ENCODE results near the gene ZRANB3. TPM values are rescaled to one million over a fixed set of nuclear protein-coding genes. Genes with fewer than 3 reads are reported as not detected.
"Not testable (repeated sequence)": the region's sequence is repeated elsewhere in the genome, so short reads cannot be mapped to it uniquely, and the experiment has no call there.

The ZRANB3 gene
- total and polyA plus RNA-seq, 2 experiments from 2014 or later = 10.5 to 16.8 TPM

GRCh38 chr2:135299165-135299564 lies 231.9 kb downstream of the ZRANB3 start:
- Histone ChIP-seq H3K4me2 (no peak overlapping the region), H4K20me1 (replicated peaks; ENCODE audit: insufficient read depth) (no peaks in the 10 kb centered on the region), H2AFZ (no peak overlapping the region), H3K4me1 (ENCODE audit: insufficient read depth) (no peaks in the 10 kb centered on the region), H3K27ac (ENCODE audit: low read depth) (no peak overlapping the region), H3K36me3 (ENCODE audit: insufficient read depth) (no peaks in the 10 kb centered on the region), H3K27me3 (ENCODE audit: insufficient read depth) (no peaks in the 10 kb centered on the region), H3K79me2 (replicated peaks; ENCODE audit: insufficient read depth) (no peaks in the 10 kb centered on the region), H3K9me2 (ENCODE audit: insufficient read depth) (no peaks in the 10 kb centered on the region), H3K4me3 (no peak overlapping the region), H3F3A (replicated peaks; ENCODE audit: low read depth) (no peaks in the 10 kb centered on the region)
- no peak for DNase-seq (ENCODE audit: low spot score)
- Mint-ChIP-seq H3K36me3 (ENCODE audit: low read depth) (peaks cover 51% of the 10 kb centered on the region), H3K4me1 (no peaks in the 10 kb centered on the region), H3K27ac (no peak overlapping the region), H3K27me3 (ENCODE audit: insufficient read depth, low read depth, poor library complexity) (peaks cover 2% of the 10 kb centered on the region), H3K4me3 (no peak overlapping the region), H3K9me3 (peaks cover 51% of the 10 kb centered on the region)
- TF ChIP-seq EZH2phosphoT487 (IDR thresholded peaks at IDR 0.05; ENCODE audit: unreplicated experiment) (no peak), CTCF (conservative IDR thresholded peaks at IDR 0.05; ENCODE audit: low read depth in 2 of 2) (no peak), ZNF462 (CRISPR knock-in tag; IDR thresholded peaks at IDR 0.05) (no peak), EZH2 (IDR thresholded peaks at IDR 0.05; ENCODE audit: low read depth, unreplicated experiment) (no peak), STAT1 (IDR thresholded peaks at IDR 0.05; ENCODE audit: unreplicated experiment) (no peak), ZNF114 (CRISPR knock-in tag; IDR thresholded peaks at IDR 0.05) (no peak)
- no peak for ATAC-seq

- DNase-seq (ENCODE audit: low spot score); H3K79me2 ChIP-seq (replicated peaks; ENCODE audit: insufficient read depth); H2AFZ ChIP-seq; H3K27ac ChIP-seq (ENCODE audit: low read depth); H3F3A ChIP-seq (replicated peaks; ENCODE audit: low read depth); H3K4me1 ChIP-seq (ENCODE audit: insufficient read depth); H3K27me3 Mint-ChIP-seq (ENCODE audit: insufficient read depth, low read depth, poor library complexity); H4K20me1 ChIP-seq (replicated peaks; ENCODE audit: insufficient read depth); H3K4me1 Mint-ChIP-seq; H3K36me3 ChIP-seq (ENCODE audit: insufficient read depth); H3K27me3 ChIP-seq (ENCODE audit: insufficient read depth); H3K4me2 ChIP-seq; H3K27ac Mint-ChIP-seq; H3K4me3 ChIP-seq; H3K9me2 ChIP-seq (ENCODE audit: insufficient read depth); ATAC-seq; H3K4me3 Mint-ChIP-seq: not testable (repeated sequence)
- H3K9me3 Mint-ChIP-seq = peaks cover 21% of the 10 kb centered on the region
- peaks cover 35% of the 10 kb centered on the region for H3K36me3 Mint-ChIP-seq (ENCODE audit: low read depth)
Measured at GRCh38 chr2:135287121-135287520, 243.9 kb downstream of the ZRANB3 start.

All from GM23338 (cell line).